IPS DF 4.7 (cell line): ENCODE data around the gene CNTN4.

Experiments
- DNase-seq: peaks from one replicate; pipeline ENCODE4 v3.0.0-alpha.2; 2013; ENCODE audit warnings: low spot score; ENCODE audit errors: extremely low read depth

The CNTN4 gene

GRCh38 chr3:2390926-2391532, 292.4 kb downstream of the CNTN4 start:
- DNase-seq = no peak

GRCh38 chr3:2391896-2392295, 293.2 kb downstream of the CNTN4 start:
- no peak for DNase-seq

GRCh38 chr3:2392981-2393380, 294.3 kb downstream of the CNTN4 start:
- no peak for DNase-seq

- no peak for DNase-seq
These were observed 316.4 kb downstream of the CNTN4 start for GRCh38 chr3:2415083-2415482.

- no peak for DNase-seq
These were observed 322.3 kb downstream of the CNTN4 start for GRCh38 chr3:2420919-2421318.

GRCh38 chr3:2423143-2423542, 324.5 kb downstream of the CNTN4 start:
- no peak for DNase-seq

- no peak for DNase-seq
These were observed 342.9 kb downstream of the CNTN4 start for GRCh38 chr3:2441558-2441957.

- DNase-seq = no peak
These were observed 347.5 kb downstream of the CNTN4 start for GRCh38 chr3:2446146-2446545.

GRCh38 chr3:2452249-2452648, 353.6 kb downstream of the CNTN4 start:
- no peak for DNase-seq

GRCh38 chr3:2454865-2455264, 356.2 kb downstream of the CNTN4 start:
- DNase-seq = no peak

GRCh38 chr3:2456788-2457187, 358.1 kb downstream of the CNTN4 start:
- DNase-seq = no peak

GRCh38 chr3:2458816-2459215, 360.1 kb downstream of the CNTN4 start:
- DNase-seq = no peak

GRCh38 chr3:2465842-2466241, 367.2 kb downstream of the CNTN4 start:
- DNase-seq = no peak

GRCh38 chr3:2468816-2469215, 370.1 kb downstream of the CNTN4 start:
- no peak for DNase-seq

GRCh38 chr3:2476996-2477395, 378.3 kb downstream of the CNTN4 start:
- no peak for DNase-seq

GRCh38 chr3:2477620-2478019, 379.0 kb downstream of the CNTN4 start:
- no peak for DNase-seq

- DNase-seq = no peak
These were observed 385.7 kb downstream of the CNTN4 start for GRCh38 chr3:2484162-2485026.

- no peak for DNase-seq
These were observed 386.3 kb downstream of the CNTN4 start for GRCh38 chr3:2485027-2485375.

- DNase-seq = no peak
These were observed 397.1 kb downstream of the CNTN4 start for GRCh38 chr3:2495746-2496145.

- no peak for DNase-seq
These were observed 406.2 kb downstream of the CNTN4 start for GRCh38 chr3:2504912-2505311.

GRCh38 chr3:2506776-2507175, 408.1 kb downstream of the CNTN4 start:
- no peak for DNase-seq

- DNase-seq = no peak
These were observed 412.0 kb downstream of the CNTN4 start for GRCh38 chr3:2510591-2511145.

- no peak for DNase-seq
These were observed 412.7 kb downstream of the CNTN4 start for GRCh38 chr3:2511356-2511755.
